ENCODE measurements around the gene CISTR.
"Not testable (repeated sequence)": the region's sequence is repeated elsewhere in the genome, so short reads cannot be mapped to it uniquely, and the experiment has no call there.

The CISTR gene

GRCh38 chr12:53751336-53752191, at the start of gene CISTR:
Gene CISTR (minus strand): TSS chr12:53751979.
- no peak for DNase-seq (ENCODE audit: low spot score)

- DNase-seq (ENCODE audit: low spot score), result no peak
Observed at GRCh38 chr12:53798575-53798974, 46.8 kb upstream of the CISTR start.

- DNase-seq (ENCODE audit: low spot score), result no peak
Observed at GRCh38 chr12:53795927-53796326, 44.1 kb upstream of the CISTR start.

- DNase-seq (ENCODE audit: low spot score), result no peak
Observed at GRCh38 chr12:53793221-53793620, 41.4 kb upstream of the CISTR start.

- DNase-seq (ENCODE audit: low spot score), result no peak
Observed at GRCh38 chr12:53791735-53792326, 40.1 kb upstream of the CISTR start.

- no peak for DNase-seq (ENCODE audit: low spot score)
Observed at GRCh38 chr12:53789570-53789969, 37.8 kb upstream of the CISTR start.

GRCh38 chr12:53788892-53789291, 37.1 kb upstream of the CISTR start:
- no peak for DNase-seq (ENCODE audit: low spot score)

- DNase-seq (ENCODE audit: low spot score), result no peak
Observed at GRCh38 chr12:53786411-53786810, 34.6 kb upstream of the CISTR start.

- DNase-seq (ENCODE audit: low spot score), result no peak
Observed at GRCh38 chr12:53785161-53785560, 33.4 kb upstream of the CISTR start.

GRCh38 chr12:53782093-53782703, 30.4 kb upstream of the CISTR start:
- no peak for DNase-seq (ENCODE audit: low spot score)

- no peak for DNase-seq (ENCODE audit: low spot score)
Observed at GRCh38 chr12:53781228-53781801, 29.5 kb upstream of the CISTR start.

GRCh38 chr12:53780323-53780722, 28.5 kb upstream of the CISTR start:
- no peak for DNase-seq (ENCODE audit: low spot score)

GRCh38 chr12:53779679-53780078, 27.9 kb upstream of the CISTR start:
- not testable (repeated sequence) for DNase-seq (ENCODE audit: low spot score)

- no peak for DNase-seq (ENCODE audit: low spot score)
Observed at GRCh38 chr12:53777936-53778644, 26.3 kb upstream of the CISTR start.

GRCh38 chr12:53777412-53777811, 25.6 kb upstream of the CISTR start:
- no peak for DNase-seq (ENCODE audit: low spot score)

- no peak for DNase-seq (ENCODE audit: low spot score)
Observed at GRCh38 chr12:53776872-53777271, 25.1 kb upstream of the CISTR start.

GRCh38 chr12:53775478-53776145, 23.8 kb upstream of the CISTR start:
- DNase-seq (ENCODE audit: low spot score), result no peak

GRCh38 chr12:53770281-53770680, 18.5 kb upstream of the CISTR start:
- DNase-seq (ENCODE audit: low spot score), result peak; percentile 65

- no peak for DNase-seq (ENCODE audit: low spot score)
Observed at GRCh38 chr12:53768976-53769375, 17.2 kb upstream of the CISTR start.

GRCh38 chr12:53766881-53767280, 15.1 kb upstream of the CISTR start:
- DNase-seq (ENCODE audit: low spot score), result no peak

- no peak for DNase-seq (ENCODE audit: low spot score)
Observed at GRCh38 chr12:53765891-53766290, 14.1 kb upstream of the CISTR start.

- DNase-seq (ENCODE audit: low spot score), result no peak
Observed at GRCh38 chr12:53764615-53765014, 12.8 kb upstream of the CISTR start.

All from hepatic stellate cell (primary cell).